Testis (tissue), 2 donors: ENCODE results near the gene SMIM10L1.

Experiments
- CTCF ChIP-seq, 3 experiments: fragments of 450-650 bp in 2 of 3; fragments of 200-600 bp in 1 of 3; sonication (generic) in 1 of 3; IDR thresholded peaks; one replicate each; pipeline ENCODE4 v1.5.1; 2016 to 2019; ENCODE audit warnings: antibody characterized with exemption in 3 of 3, mild to moderate bottlenecking in 2 of 3, moderate library complexity in 1 of 3
- POLR2A ChIP-seq: fragments of 450-650 bp; IDR thresholded peaks from one replicate; pipeline ENCODE4 v1.6.1; 2017; ENCODE audit warnings: antibody characterized with exemption, mild to moderate bottlenecking, moderate library complexity

- TF ChIP-seq POLR2A (no peak), CTCF (IDR thresholded peaks at IDR 0.05) (no peak)
These were observed 36.7 kb upstream of the SMIM10L1 start, which contains the start of gene TAS2R30 for GRCh38 chr12:11134305-11134704.
